ENCODE measurements around the gene CHMP6.

- no peak for TF ChIP-seq CTCF (IDR thresholded peaks at IDR 0.05; ENCODE audit: low read depth, low read length)
- TF ChIP-seq POLR2A (IDR thresholded peaks at IDR 0.05; ENCODE audit: extremely low read depth, insufficient read length), result no peak
- TF ChIP-seq MYC (IDR thresholded peaks at IDR 0.05; ENCODE audit: low read depth, low read length), result no peak
- TF ChIP-seq MAX (IDR thresholded peaks at IDR 0.05; ENCODE audit: low read depth, low read length), result no peak
Measured at GRCh38 chr17:80990921-80991644, 558 bp upstream of the CHMP6 start.

All from NB4 (cell line).